MM.1S (cell line): Measurements from ENCODE around the gene BBC3.

Experiments
- EZH2 ChIP-seq: fragments of 300-600 bp; sonication (generic); optimal IDR thresholded peaks from 2 replicates; pipeline ENCODE3; 2017; ENCODE audit warnings: low read depth, mild to moderate bottlenecking, antibody characterized with exemption, low read length, mixed read lengths
- TF ChIP-seq, protein P1 (sequence below): fragments of 300-600 bp; sonication (generic); IDR thresholded peaks from 2 replicates; pipeline ENCODE4 v1.5.1; 2016; ENCODE audit warnings: antibody characterized with exemption, low read length, mixed read lengths

DNA sequence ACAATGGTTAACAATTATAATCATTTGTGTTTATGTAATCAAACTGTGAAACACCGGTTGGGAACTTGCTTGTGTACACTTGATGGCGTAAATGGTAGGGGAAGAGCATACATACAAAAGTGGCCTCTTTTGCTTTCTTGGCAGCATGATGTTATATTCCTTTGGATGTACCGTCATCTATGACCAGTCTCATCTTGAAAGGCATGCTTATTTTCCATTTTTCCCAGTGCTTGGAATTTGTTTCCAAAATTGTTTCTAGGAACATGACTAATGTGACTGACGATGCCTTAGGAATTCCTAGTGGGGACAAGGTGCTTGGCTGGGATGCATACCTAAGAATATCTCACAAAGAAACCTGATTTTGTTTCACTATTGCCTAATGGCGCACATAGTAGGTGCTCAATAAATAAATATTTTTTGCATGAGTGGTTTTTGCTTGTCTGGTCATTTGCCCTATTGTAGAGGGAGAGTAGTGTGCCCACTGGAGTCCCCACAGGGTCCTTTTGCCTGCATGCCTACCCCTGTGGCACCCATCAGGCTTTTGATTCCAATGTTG lies 54.9 kb downstream of the BBC3 start:
- no peak for TF ChIP-seq EZH2
- TF ChIP-seq, protein P1, sequence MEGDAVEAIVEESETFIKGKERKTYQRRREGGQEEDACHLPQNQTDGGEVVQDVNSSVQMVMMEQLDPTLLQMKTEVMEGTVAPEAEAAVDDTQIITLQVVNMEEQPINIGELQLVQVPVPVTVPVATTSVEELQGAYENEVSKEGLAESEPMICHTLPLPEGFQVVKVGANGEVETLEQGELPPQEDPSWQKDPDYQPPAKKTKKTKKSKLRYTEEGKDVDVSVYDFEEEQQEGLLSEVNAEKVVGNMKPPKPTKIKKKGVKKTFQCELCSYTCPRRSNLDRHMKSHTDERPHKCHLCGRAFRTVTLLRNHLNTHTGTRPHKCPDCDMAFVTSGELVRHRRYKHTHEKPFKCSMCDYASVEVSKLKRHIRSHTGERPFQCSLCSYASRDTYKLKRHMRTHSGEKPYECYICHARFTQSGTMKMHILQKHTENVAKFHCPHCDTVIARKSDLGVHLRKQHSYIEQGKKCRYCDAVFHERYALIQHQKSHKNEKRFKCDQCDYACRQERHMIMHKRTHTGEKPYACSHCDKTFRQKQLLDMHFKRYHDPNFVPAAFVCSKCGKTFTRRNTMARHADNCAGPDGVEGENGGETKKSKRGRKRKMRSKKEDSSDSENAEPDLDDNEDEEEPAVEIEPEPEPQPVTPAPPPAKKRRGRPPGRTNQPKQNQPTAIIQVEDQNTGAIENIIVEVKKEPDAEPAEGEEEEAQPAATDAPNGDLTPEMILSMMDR, result no peak
